SK-N-MC (cell line): ENCODE results near the gene RBBP8.

ENCODE experiments used
- EZH2 ChIP-seq: fragments of 200-600 bp; sonication (generic); IDR thresholded peaks from one replicate; pipeline ENCODE4 v1.6.1; 2017; ENCODE audit warnings: antibody characterized with exemption
- FOXP2 ChIP-seq: optimal IDR thresholded peaks from 2 replicates; pipeline ENCODE3; 2011; ENCODE audit warnings: mild to moderate bottlenecking, moderate library complexity; ENCODE audit not compliant: insufficient read depth; ENCODE audit errors: extremely low read length, control extremely low read depth
- POLR2AphosphoS5 ChIP-seq: IDR thresholded peaks from 2 replicates; pipeline ENCODE4 v1.6.1; 2012; ENCODE audit warnings: mild to moderate bottlenecking, low read depth, low read length, borderline replicate concordance

DNA sequence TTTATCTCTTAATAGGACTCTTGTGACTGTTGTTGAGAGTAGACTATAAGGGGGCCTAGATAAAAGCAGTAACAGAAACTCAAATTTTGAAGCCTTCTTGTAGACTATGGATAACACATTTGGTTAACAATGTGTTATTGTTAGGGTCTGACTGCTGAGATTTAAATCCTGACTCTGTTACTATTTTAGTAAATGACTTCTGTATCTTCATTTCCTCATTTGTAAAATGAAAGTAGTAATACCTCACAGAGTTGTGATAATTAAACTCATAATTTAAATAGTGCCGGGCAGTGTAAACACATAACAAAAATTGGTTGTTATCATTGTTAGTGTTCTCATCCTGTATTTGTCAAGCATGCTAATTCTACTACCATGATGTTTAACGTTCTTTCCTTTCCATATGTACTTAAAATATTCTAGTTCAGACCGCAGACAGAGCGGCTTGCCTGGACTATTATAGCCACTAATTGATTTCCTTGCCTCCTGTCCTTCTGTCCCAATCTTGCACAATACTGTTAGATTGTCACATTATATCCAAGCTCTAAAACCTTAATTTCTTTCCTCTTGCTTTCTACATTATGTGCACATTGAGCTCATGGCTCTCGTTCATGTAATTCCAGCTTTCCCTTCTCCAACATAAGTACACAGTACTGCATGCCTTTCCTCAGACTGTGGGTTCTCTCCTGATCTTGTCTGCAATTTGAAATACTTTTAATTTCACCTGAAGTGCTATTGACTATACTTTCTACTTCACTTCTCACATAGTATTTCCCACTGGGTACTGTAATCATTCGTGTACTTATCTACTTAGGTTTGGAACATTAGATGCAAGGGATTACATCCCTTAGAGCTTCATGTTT lies 48.4 kb downstream of the RBBP8 start:
- TF ChIP-seq POLR2AphosphoS5 (no peak), EZH2 (no peak), FOXP2 (no peak)
